Measurements from ENCODE around the gene BCL2L1. TPM values are rescaled to one million over a fixed set of nuclear protein-coding genes. Genes with fewer than 3 reads are reported as not detected.

Gene BCL2L1
- total RNA-seq, 6 donors from 2014 or later = 131 to 245 (median 182) TPM

GRCh38 chr20:31674895-31675827, 47.5 kb downstream of the BCL2L1 start:
- H3K27me3 ChIP-seq = no peaks in the 10 kb centered on the region
- H3K36me3 ChIP-seq = peaks cover 0 to 47% (median 9%) of the 10 kb centered on the region in 4 donors
- TF ChIP-seq EP300 (IDR thresholded peaks at IDR 0.05) (peak in 2 of 4 donors; percentile 92), POLR2A (IDR thresholded peaks at IDR 0.05) (peak in 1 of 4 donors; percentile 40), POLR2AphosphoS5 (IDR thresholded peaks at IDR 0.05) (peak; percentile 97 to 98)
- TF ChIP-seq, protein P1, sequence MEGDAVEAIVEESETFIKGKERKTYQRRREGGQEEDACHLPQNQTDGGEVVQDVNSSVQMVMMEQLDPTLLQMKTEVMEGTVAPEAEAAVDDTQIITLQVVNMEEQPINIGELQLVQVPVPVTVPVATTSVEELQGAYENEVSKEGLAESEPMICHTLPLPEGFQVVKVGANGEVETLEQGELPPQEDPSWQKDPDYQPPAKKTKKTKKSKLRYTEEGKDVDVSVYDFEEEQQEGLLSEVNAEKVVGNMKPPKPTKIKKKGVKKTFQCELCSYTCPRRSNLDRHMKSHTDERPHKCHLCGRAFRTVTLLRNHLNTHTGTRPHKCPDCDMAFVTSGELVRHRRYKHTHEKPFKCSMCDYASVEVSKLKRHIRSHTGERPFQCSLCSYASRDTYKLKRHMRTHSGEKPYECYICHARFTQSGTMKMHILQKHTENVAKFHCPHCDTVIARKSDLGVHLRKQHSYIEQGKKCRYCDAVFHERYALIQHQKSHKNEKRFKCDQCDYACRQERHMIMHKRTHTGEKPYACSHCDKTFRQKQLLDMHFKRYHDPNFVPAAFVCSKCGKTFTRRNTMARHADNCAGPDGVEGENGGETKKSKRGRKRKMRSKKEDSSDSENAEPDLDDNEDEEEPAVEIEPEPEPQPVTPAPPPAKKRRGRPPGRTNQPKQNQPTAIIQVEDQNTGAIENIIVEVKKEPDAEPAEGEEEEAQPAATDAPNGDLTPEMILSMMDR (IDR thresholded peaks at IDR 0.05) = no peak
- no peaks in the 10 kb centered on the region for H3K9me3 ChIP-seq
- peak overlapping the region in 2 of 4 donors; percentile 14 to 23 for H3K4me3 ChIP-seq
- 13 to 19% methylated on average over 9 to 10 of the region's 10 CpGs for WGBS, 2 donors
- peaks cover 89 to 100% (median 97%) of the 10 kb centered on the region in 4 donors for H3K4me1 ChIP-seq
- peak overlapping the region; percentile 74 to 90 (median 88) for H3K27ac ChIP-seq
- ATAC-seq (ENCODE audit: low FRiP score in 2 of 2) (peak; percentile 86 to 87), DNase-seq (peak in 1 of 2 donors; percentile 90)

DNA sequence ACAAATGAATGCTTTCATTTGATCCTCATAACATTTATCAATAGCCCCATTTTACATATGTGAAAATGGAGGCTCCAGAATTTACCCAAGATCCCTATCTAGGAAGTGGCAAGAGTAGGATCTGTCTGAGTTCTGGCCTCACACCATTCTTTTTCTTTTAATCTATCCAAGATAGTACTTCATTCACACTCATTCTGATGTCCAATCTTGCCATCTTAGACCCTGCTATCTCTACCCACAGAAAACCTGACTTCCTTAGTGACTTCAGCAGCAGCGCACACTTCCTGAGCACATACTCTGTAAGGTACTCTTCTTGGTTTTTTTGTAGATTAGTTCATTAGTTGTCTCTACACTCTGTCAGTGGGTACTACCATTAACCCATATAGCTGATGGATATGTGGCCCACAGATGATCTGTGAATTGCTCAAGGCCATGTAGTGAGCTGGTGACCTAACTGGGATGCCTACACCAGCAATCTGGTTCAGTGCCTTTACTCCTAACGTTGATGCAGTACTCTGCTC, 48.7 kb downstream of the BCL2L1 start:
- no peak overlapping the region for H3K4me3 ChIP-seq
- 61 to 76% methylated on average over 2 of the region's 2 CpGs for WGBS, 2 donors
- peaks cover 89 to 100% (median 97%) of the 10 kb centered on the region in 4 donors for H3K4me1 ChIP-seq
- H3K27ac ChIP-seq = peak overlapping the region; percentile 74 to 90 (median 88)
- TF ChIP-seq POLR2A (IDR thresholded peaks at IDR 0.05) (no peak), POLR2AphosphoS5 (IDR thresholded peaks at IDR 0.05) (no peak), EP300 (IDR thresholded peaks at IDR 0.05) (no peak)
- TF ChIP-seq, protein P1 (IDR thresholded peaks at IDR 0.05) = no peak
- ATAC-seq (ENCODE audit: low FRiP score in 2 of 2) (no peak), DNase-seq (no peak)
- no peaks in the 10 kb centered on the region for H3K9me3 ChIP-seq
- peaks cover 0 to 37% (median 9%) of the 10 kb centered on the region in 4 donors for H3K36me3 ChIP-seq
- H3K27me3 ChIP-seq = no peaks in the 10 kb centered on the region

- TF ChIP-seq POLR2AphosphoS5 (IDR thresholded peaks at IDR 0.05) (no peak), POLR2A (IDR thresholded peaks at IDR 0.05) (no peak), EP300 (IDR thresholded peaks at IDR 0.05) (no peak)
- TF ChIP-seq, protein P1 (IDR thresholded peaks at IDR 0.05) = no peak
- no peak for ATAC-seq (ENCODE audit: low FRiP score in 2 of 2)
- Histone ChIP-seq H3K9me3 (no peaks in the 10 kb centered on the region), H3K36me3 (peaks cover 0 to 38% (median 9%) of the 10 kb centered on the region in 4 donors), H3K4me1 (peaks cover 89 to 100% (median 97%) of the 10 kb centered on the region in 4 donors), H3K27me3 (no peaks in the 10 kb centered on the region), H3K4me3 (no peak overlapping the region), H3K27ac (peak overlapping the region; percentile 74 to 90 (median 88))
- no peak for DNase-seq
These were observed 49.2 kb downstream of the BCL2L1 start for GRCh38 chr20:31673435-31673834.

DNA sequence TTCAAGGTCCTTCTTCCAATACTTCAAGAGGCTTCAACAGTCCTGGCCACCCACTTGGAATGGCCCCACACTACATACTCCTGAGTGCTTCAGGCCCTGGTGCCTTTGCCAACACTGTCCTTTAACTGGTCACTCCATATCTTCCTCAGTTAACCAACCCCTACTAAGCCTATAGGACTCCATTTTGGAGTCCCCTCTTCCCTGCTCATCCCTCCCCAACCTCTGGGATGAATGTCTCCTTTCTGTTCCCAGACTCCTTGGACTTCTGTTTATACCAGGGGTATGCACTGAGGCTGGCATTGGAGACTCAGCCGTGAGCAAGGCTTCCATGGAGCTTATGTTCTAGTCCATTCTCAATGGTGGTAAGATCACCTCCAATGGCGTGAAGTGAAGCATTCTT, 51.3 kb downstream of the BCL2L1 start:
- peaks cover 0 to 26% (median 2%) of the 10 kb centered on the region in 4 donors for H3K36me3 ChIP-seq
- no peak overlapping the region for H3K4me3 ChIP-seq
- peak overlapping the region; percentile 76 to 90 (median 89) for H3K27ac ChIP-seq
- 95 to 96% methylated on average over 2 of the region's 2 CpGs for WGBS, 2 donors
- no peak for DNase-seq
- TF ChIP-seq, protein P1 (IDR thresholded peaks at IDR 0.05) = no peak
- no peak for TF ChIP-seq POLR2A (IDR thresholded peaks at IDR 0.05)
- no peak for TF ChIP-seq POLR2AphosphoS5 (IDR thresholded peaks at IDR 0.05)
- no peak for TF ChIP-seq EP300 (IDR thresholded peaks at IDR 0.05)
- no peaks in the 10 kb centered on the region for H3K9me3 ChIP-seq
- ATAC-seq (ENCODE audit: low FRiP score in 2 of 2) = no peak
- H3K4me1 ChIP-seq = peaks cover 90 to 100% (median 97%) of the 10 kb centered on the region in 4 donors
- no peaks in the 10 kb centered on the region for H3K27me3 ChIP-seq

All from upper lobe of left lung (tissue), 6 donors.